RWPE1 (cell line): Measurements from ENCODE around the gene PHC2.
A peak's percentile ranks its signal among the peaks of the same experiment; 100 is the strongest.

Experiments
- CTCF ChIA-PET: fragments of 350-600 bp; sonication (Branson Sonifier 250); formaldehyde crosslinking; extraction: SDS; loops from one replicate; lab custom pipeline; 2021; lab: Yijun Ruan, JAX
- POLR2A ChIA-PET: fragments of 400-600 bp; formaldehyde crosslinking; extraction: SDS; loops from one replicate; lab custom pipeline; 2020; ENCODE audit warnings: antibody characterized with exemption; ENCODE audit not compliant: low non-redundant PET; lab: Yijun Ruan, JAX
- DNase-seq: peaks from one replicate; pipeline ENCODE4 v3.0.0; 2012; ENCODE audit warnings: low spot score
- H3K27ac ChIP-seq: fragments of 450-650 bp; 2 replicates; pipeline ENCODE4 v1.5.1; 2017
- TF ChIP-seq, protein P1 (sequence below): fragments of 450-650 bp; conservative IDR thresholded peaks from 2 replicates; pipeline ENCODE4 v1.5.1; 2017; ENCODE audit warnings: low read depth, mild to moderate bottlenecking

Gene PHC2

DNA sequence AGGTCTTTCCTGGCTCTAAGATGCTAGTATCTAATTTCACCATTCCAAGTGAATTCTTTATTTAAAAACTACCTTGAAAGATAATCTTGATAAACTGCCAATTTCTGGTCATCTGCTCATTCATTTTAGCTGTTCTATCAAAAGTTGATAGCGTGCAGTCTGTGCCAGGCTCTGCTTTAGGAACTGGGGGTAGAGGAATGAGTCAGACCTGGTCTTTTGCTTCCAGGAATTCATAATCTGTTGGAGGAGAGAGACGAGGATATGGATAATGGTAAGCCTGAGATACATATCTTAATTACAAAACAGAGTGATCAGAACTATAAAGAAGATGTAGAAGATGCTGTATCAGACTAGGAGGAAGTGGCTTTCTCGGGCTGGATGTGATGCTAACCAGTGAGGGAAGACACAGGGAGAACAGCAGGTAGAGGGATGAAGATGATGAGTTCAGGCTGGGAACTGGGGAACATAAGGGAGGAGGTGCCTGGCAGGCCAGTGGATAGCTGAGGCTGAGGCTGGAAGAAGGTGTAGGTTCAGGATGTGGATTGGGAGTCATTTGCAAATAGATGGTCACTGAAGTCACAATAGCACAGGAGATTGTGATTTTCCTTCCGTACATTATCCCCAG lies 12.3 kb upstream of the PHC2 start:
- CTCF ChIA-PET, result interaction anchor here (0.8 kb wide), 1 partner anchor 13 kb away, joined by 3 read pairs; no protein-coding TSS in a partner anchor
- TF ChIP-seq, protein P1, sequence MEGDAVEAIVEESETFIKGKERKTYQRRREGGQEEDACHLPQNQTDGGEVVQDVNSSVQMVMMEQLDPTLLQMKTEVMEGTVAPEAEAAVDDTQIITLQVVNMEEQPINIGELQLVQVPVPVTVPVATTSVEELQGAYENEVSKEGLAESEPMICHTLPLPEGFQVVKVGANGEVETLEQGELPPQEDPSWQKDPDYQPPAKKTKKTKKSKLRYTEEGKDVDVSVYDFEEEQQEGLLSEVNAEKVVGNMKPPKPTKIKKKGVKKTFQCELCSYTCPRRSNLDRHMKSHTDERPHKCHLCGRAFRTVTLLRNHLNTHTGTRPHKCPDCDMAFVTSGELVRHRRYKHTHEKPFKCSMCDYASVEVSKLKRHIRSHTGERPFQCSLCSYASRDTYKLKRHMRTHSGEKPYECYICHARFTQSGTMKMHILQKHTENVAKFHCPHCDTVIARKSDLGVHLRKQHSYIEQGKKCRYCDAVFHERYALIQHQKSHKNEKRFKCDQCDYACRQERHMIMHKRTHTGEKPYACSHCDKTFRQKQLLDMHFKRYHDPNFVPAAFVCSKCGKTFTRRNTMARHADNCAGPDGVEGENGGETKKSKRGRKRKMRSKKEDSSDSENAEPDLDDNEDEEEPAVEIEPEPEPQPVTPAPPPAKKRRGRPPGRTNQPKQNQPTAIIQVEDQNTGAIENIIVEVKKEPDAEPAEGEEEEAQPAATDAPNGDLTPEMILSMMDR, result no peak
- no peak for DNase-seq
- peak overlapping the region; percentile 58 for H3K27ac ChIP-seq
- POLR2A ChIA-PET, result no interaction called here

DNA sequence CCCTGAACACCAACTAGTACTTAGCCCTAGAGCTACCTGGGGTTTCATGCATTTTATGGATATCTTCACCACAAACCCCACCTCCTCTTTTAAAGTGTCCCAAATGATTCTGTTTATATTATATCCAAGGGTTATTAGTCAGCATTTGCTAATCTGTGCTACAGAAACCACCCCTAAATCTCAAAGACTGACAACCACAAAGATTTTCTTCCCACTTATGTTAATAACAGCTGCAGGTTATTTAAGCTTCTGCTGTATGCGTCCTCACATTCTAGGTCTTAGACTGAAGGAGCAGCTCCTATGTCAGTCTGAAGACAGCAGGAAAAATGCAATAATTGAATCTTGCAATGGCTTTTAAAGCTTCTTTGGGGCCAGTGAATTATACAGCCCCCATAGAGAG lies 11.2 kb upstream of the PHC2 start:
- TF ChIP-seq, protein P1, result no peak
- ChIA-PET CTCF (interaction anchor here (1.5 kb wide), 1 partner anchor 14 kb away, joined by 3 read pairs; no protein-coding TSS in a partner anchor), POLR2A (no interaction called here)
- H3K27ac ChIP-seq, result no peak overlapping the region
- no peak for DNase-seq

DNA sequence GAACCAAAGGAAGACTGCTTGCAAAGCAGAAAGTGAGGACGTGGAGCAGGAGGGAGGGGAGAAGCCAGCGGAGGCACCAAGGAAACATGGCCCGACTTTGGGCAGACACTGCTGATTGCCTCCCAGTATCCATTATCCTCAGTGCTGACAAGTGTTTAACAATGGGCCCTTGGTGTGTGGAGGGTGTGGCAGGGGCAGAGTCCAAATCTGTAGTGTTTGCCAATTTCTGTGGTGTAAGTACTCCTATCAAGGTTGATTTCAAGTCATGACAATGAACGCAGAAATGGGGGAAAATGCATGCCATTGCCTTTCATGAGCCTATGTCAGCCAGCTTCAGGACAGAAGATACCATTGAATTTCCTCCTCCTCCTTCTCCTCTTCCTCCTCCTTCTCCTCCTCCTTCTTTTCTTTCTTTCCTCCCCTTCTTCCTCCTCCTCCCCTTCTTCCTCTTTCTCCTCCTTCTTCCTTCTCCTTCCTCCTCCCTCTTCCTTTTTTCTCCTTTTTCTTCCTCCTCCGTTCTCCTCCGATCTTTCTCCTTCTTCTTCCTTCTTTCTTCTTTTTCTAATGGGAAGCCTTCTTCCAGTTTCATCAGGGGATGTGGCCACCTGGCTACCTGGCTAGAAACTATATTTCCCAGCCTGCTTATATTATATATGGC lies 10.3 kb upstream of the PHC2 start:
- ChIA-PET CTCF (interaction anchor here (1.5 kb wide), 1 partner anchor 14 kb away, joined by 3 read pairs; no protein-coding TSS in a partner anchor), POLR2A (no interaction called here)
- TF ChIP-seq, protein P1, result no peak

DNA sequence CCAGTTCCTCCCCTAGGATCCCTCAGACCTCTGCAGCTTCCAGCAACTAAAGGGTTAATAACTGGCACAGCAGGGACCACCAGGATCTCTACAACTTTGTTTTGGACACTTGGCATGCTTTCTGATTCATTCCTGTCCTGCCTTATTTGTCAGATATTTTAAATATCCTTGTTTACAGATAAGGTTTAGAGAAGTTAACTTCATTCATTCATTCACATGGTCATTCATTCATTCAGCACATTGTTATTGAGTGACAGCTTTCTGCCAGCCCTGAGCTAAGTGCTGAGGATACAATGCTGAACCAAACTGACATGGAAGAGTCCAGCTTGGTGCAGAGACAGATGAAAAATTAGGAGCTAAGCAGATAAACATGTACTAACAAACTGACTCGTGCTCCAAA lies 8.8 kb upstream of the PHC2 start:
- DNase-seq, result no peak
- TF ChIP-seq, protein P1, result no peak
- ChIA-PET POLR2A (no interaction called here), CTCF (interaction anchor here (0.6 to 0.7 kb wide), 2 partner anchors 25 to 439 kb away, joined by 3 to 6 read pairs; no protein-coding TSS in a partner anchor)
- H3K27ac ChIP-seq, result peak overlapping the region; percentile 88

More for the DNA sequence above, 10.3 kb upstream of the PHC2 start:
- no peak for DNase-seq
- peak overlapping the region; percentile 88 for H3K27ac ChIP-seq

DNA sequence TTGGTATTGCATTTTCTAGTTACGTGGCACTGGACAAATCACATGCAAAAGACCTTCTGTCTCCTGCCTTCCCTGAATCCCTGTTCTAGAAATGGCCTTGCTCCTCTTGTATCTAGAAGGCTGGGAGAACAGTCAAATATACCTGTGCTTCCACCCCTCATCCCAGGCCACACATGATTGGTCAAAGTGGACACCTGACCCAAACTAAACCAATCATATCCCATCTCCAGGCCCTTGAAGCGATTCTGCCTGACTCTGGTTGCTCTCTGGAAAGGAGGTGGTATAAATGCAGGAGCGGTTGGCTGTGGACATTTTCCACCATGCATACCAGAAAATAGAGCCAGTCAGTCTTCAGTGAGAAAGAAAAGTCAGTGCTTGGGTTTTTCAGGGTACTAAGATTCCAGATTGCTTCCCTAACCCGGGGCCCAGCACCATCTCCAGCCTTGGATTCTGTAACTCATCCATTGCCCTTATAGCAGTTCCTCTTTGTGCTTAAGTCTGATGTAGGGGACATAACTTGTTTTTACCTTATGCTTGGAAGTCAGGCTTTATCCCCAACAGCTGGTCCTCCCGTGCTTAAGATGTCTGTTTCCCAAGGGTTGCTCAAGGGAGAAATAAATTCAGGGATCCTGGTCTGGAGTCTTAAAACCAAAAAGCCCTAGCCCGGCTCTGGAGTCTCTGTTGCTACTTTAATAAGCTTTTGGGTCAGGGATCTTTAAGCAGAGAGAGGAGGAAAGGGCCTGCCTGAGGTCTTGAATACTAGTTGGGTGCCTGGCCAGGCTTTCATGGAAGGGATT lies 7.7 kb upstream of the PHC2 start:
- no peak overlapping the region for H3K27ac ChIP-seq
- TF ChIP-seq, protein P1, result no peak
- ChIA-PET CTCF (interaction anchor here (0.6 to 0.7 kb wide), 2 partner anchors 26 to 28 kb away, joined by 3 to 6 read pairs; no protein-coding TSS in a partner anchor), POLR2A (no interaction called here)
- DNase-seq, result no peak
